Activated T-helper 2 cell treated with anti-CD3 and anti-CD28 coated beads, Interferon-gamma antibody, Interleukin-2, Interleukin-4, amounts not matched to agents 10 μg/mL and 5 μg/mL and 100 μg/mL, durations not matched to agents 14 hours and 24 hours and 36 hours (primary cell): Measurements from ENCODE around the gene ERC2. TPM values are rescaled to one million over a fixed set of nuclear protein-coding genes. Genes with fewer than 3 reads are reported as not detected.

Source experiments
- DNase-seq: peaks from one replicate; pipeline ENCODE4 v3.0.0; 2021; ENCODE audit warnings: low spot score
- H3K27ac Mint-ChIP-seq: one replicate; pipeline ENCODE4 v1.8.0; 2021; ENCODE audit warnings: mixed read lengths
- H3K27me3 Mint-ChIP-seq: one replicate; pipeline ENCODE4 v1.8.0; 2021; ENCODE audit warnings: low read depth, mixed read lengths
- H3K36me3 Mint-ChIP-seq: one replicate; pipeline ENCODE4 v1.8.0; 2021; ENCODE audit warnings: low read depth, mixed read lengths
- H3K4me1 Mint-ChIP-seq: one replicate; pipeline ENCODE4 v1.8.0; 2021; ENCODE audit warnings: low read depth, mixed read lengths
- H3K4me3 Mint-ChIP-seq: one replicate; pipeline ENCODE4 v1.8.0; 2021; ENCODE audit warnings: low read depth, mild to moderate bottlenecking, moderate library complexity, mixed read lengths
- H3K9me3 Mint-ChIP-seq: one replicate; pipeline ENCODE4 v1.8.0; 2021; ENCODE audit warnings: mixed read lengths
- intact Hi-C: fragments of 100-400 bp; cut with micrococcal nuclease; formaldehyde crosslinking; loops from one replicate; pipeline ENCODE4 v1.15.1; 2023
- total RNA-seq: library from RNA; stranded (reverse); gene quantifications from 2 replicates; pipeline ENCODE4 v1.2.3, GENCODE V29; 2022

Gene ERC2
- total RNA-seq, 1 donor from 2014 or later = 0.09 TPM

GRCh38 chr3:56126632-56127031 lies 341.6 kb downstream of the ERC2 start:
- Mint-ChIP-seq H3K4me1 (peaks cover 5% of the 10 kb centered on the region), H3K9me3 (no peaks in the 10 kb centered on the region), H3K4me3 (no peak overlapping the region), H3K27me3 (peaks cover 13% of the 10 kb centered on the region), H3K27ac (no peak overlapping the region), H3K36me3 (no peaks in the 10 kb centered on the region)
- intact Hi-C loops = no loop called here
- DNase-seq = no peak

- no peak overlapping the region for H3K4me3 Mint-ChIP-seq
- peaks cover 3% of the 10 kb centered on the region for H3K4me1 Mint-ChIP-seq
- intact Hi-C loops = no loop called here
- peaks cover 13% of the 10 kb centered on the region for H3K27me3 Mint-ChIP-seq
- no peak overlapping the region for H3K27ac Mint-ChIP-seq
- no peaks in the 10 kb centered on the region for H3K9me3 Mint-ChIP-seq
- no peaks in the 10 kb centered on the region for H3K36me3 Mint-ChIP-seq
- DNase-seq = no peak
These were observed 342.8 kb downstream of the ERC2 start for GRCh38 chr3:56125358-56126005.

DNA sequence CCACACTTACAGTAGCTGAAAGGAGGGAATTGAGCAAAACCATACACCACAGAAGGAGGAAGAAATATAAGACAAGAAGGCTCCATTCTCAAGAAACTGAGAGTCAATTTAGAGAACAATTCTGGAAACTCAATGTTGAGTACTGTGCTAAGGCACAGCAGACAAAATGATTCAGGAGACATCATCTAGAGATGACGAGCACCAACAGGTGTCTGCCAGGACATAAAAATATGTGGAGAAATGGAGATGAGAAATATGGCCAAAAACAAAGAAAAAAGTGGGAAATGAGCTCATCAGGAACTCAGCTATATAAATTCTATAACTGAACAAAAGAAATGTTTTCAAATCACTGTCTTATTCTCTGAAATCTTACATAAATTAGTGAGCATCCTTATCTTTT lies 343.7 kb downstream of the ERC2 start:
- Mint-ChIP-seq H3K9me3 (no peaks in the 10 kb centered on the region), H3K27ac (no peak overlapping the region), H3K36me3 (no peaks in the 10 kb centered on the region), H3K27me3 (peaks cover 9% of the 10 kb centered on the region), H3K4me3 (no peak overlapping the region), H3K4me1 (no peaks in the 10 kb centered on the region)
- intact Hi-C loops = no loop called here
- DNase-seq = no peak

DNA sequence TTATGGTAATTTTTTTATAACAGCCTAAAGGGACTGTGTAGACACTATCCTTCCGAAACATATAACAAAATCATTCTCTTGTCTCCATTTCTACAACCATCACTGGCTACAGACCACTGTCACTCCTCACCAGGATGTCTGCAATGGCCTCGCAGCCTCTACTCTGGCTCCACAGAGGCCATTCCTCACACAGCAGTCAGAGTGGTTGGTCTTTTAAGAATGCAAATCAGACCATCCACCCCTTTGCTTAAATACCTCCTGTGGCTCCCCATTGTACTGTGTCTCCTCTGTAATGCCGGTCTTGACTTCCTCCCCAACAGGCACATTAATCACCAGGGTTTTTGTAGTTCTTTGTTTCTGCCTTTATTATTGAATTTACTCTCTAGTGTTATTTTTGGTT lies 344.8 kb downstream of the ERC2 start:
- Mint-ChIP-seq H3K27ac (no peak overlapping the region), H3K27me3 (peaks cover 9% of the 10 kb centered on the region), H3K4me3 (no peak overlapping the region), H3K9me3 (no peaks in the 10 kb centered on the region), H3K36me3 (no peaks in the 10 kb centered on the region), H3K4me1 (no peaks in the 10 kb centered on the region)
- intact Hi-C loops = no loop called here
- DNase-seq = no peak

DNA sequence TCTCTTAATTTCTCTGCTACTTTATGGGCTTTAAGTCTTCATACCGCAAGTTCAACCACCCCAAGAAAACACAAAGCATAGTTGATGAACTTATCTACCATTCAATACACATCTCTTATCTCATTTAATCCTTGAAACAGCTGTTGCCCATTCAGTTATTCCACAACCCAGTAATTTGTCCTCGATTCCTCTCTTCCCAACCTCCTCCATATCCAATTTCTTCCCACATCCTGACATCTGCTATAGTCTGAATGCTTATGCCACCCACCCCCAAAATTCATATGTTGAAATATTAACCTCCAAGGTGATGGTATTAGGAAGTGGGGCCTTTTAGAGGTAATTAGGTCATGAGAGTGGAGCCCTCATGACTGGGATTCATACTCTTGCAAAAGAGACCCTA lies 345.4 kb downstream of the ERC2 start:
- Mint-ChIP-seq H3K4me3 (no peak overlapping the region), H3K4me1 (no peaks in the 10 kb centered on the region), H3K27ac (no peak overlapping the region), H3K27me3 (peaks cover 8% of the 10 kb centered on the region), H3K36me3 (no peaks in the 10 kb centered on the region), H3K9me3 (no peaks in the 10 kb centered on the region)
- intact Hi-C loops = no loop called here
- no peak for DNase-seq

DNA sequence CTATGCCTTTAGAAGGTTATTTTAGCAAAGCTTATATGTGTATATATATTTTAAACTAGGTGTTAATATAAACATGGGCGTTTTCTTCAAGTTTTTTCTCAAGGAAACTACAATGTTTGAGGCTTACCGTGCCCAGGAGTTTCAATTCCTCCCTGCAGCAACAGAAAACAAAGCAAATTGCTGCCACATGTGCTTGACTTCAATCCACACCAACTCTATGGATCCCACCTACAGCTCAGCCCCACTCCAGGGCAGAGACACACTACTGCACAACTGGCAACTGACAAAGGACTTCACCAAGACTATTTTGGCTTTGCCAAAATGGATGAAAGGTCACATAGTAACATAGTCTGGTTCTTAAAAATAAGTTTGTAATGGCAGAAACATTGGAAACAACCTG lies 346.6 kb downstream of the ERC2 start:
- Mint-ChIP-seq H3K27ac (no peak overlapping the region), H3K27me3 (peaks cover 5% of the 10 kb centered on the region), H3K4me3 (no peak overlapping the region), H3K36me3 (no peaks in the 10 kb centered on the region), H3K9me3 (no peaks in the 10 kb centered on the region), H3K4me1 (no peaks in the 10 kb centered on the region)
- no peak for DNase-seq
- intact Hi-C loops = no loop called here

- Mint-ChIP-seq H3K27me3 (peaks cover 3% of the 10 kb centered on the region), H3K27ac (no peak overlapping the region), H3K36me3 (no peaks in the 10 kb centered on the region), H3K9me3 (peaks cover 4% of the 10 kb centered on the region), H3K4me1 (no peaks in the 10 kb centered on the region), H3K4me3 (no peak overlapping the region)
- no peak for DNase-seq
- intact Hi-C loops = no loop called here
These were observed 348.5 kb downstream of the ERC2 start for GRCh38 chr3:56119575-56120349.

GRCh38 chr3:56118968-56119367 lies 349.3 kb downstream of the ERC2 start:
- no peak for DNase-seq
- intact Hi-C loops = no loop called here
- Mint-ChIP-seq H3K9me3 (peaks cover 4% of the 10 kb centered on the region), H3K36me3 (no peaks in the 10 kb centered on the region), H3K27me3 (peaks cover 3% of the 10 kb centered on the region), H3K4me1 (no peaks in the 10 kb centered on the region), H3K4me3 (no peak overlapping the region), H3K27ac (no peak overlapping the region)

DNA sequence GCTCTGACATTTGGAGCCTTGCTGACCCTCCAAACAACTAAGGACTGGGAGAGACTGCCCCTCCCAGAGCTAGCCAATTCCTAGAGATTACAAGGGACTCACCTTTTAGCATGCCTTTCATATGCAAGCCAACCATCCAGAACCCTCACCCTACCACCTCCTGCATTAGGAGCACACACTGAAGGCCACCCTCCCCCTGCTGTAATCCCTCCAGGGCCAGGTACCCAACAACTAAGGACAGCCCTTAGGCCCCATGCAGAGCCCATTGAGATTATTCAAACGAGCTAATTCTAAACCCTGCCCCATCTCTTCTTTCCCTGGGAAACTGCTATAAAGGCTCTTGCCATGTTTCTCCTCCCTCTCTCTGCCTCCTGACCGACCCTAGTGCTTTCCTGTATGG lies 352.6 kb downstream of the ERC2 start:
- H3K4me3 Mint-ChIP-seq = no peak overlapping the region
- H3K9me3 Mint-ChIP-seq = peaks cover 4% of the 10 kb centered on the region
- H3K4me1 Mint-ChIP-seq = no peaks in the 10 kb centered on the region
- H3K27ac Mint-ChIP-seq = no peak overlapping the region
- intact Hi-C loops = no loop called here
- no peaks in the 10 kb centered on the region for H3K27me3 Mint-ChIP-seq
- H3K36me3 Mint-ChIP-seq = no peaks in the 10 kb centered on the region
- no peak for DNase-seq

DNA sequence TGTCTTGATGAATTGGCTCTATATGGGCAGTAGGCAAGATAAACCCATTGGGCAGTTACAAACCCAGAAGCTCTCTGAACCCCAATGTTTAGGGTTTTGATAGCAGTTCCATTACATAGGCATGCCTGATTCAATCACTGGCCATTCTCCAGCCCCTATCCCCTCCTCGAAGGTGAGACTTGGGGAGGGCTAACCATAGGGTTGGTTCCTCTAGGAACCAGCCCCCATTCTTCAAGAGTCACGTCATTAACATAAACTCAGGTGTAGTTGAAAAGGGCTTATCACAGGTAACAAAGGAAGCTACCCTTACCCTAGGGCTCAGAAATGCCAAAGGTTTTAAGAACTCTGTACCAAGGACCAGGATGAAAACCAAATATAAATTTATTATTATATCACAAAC lies 353.1 kb downstream of the ERC2 start:
- H3K27me3 Mint-ChIP-seq = no peaks in the 10 kb centered on the region
- peaks cover 4% of the 10 kb centered on the region for H3K9me3 Mint-ChIP-seq
- no peak for DNase-seq
- no peak overlapping the region for H3K4me3 Mint-ChIP-seq
- H3K27ac Mint-ChIP-seq = no peak overlapping the region
- H3K36me3 Mint-ChIP-seq = no peaks in the 10 kb centered on the region
- H3K4me1 Mint-ChIP-seq = no peaks in the 10 kb centered on the region
- intact Hi-C loops = no loop called here

DNA sequence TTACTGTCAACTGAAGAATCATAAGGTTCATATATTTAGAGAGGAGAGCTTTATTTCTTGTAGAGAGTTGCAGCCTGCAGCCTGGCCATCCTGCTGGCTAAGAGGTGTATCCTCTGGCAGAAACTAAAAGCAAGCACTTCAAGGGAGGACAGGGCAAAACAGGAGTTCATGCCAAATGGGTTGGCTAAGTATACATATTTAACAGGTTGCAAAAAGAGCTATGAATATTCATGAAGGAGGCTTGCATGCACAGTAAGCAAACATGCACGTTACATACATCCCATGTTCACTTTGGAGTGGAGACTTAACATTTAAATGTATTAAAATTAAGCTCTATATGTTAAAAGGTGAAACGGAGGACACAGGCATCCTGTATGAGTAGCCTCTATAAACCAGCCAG lies 354.4 kb downstream of the ERC2 start:
- Mint-ChIP-seq H3K36me3 (no peaks in the 10 kb centered on the region), H3K27ac (no peak overlapping the region), H3K4me3 (no peak overlapping the region), H3K27me3 (no peaks in the 10 kb centered on the region), H3K9me3 (peaks cover 4% of the 10 kb centered on the region), H3K4me1 (no peaks in the 10 kb centered on the region)
- intact Hi-C loops = no loop called here
- DNase-seq = no peak

DNA sequence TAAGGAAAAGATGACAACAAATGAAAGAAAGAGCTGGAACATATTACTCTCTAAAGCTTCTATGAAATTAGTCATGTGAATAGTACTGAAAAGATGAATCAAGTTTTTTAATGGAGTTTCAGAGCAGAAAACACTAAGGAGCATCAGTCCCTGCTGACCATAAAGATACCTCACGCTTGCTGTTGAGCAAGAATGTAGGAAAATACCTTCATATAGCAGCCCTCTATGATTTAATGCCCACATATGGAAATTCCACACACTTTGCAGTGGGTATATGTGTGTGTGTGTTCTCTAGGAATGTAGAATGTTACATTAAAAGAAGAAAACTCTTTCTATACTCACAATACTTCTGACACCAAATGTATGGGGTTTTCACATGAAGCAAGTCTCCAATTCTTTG lies 355.0 kb downstream of the ERC2 start:
- H3K27ac Mint-ChIP-seq = no peak overlapping the region
- intact Hi-C loops = no loop called here
- no peaks in the 10 kb centered on the region for H3K4me1 Mint-ChIP-seq
- no peak overlapping the region for H3K4me3 Mint-ChIP-seq
- no peaks in the 10 kb centered on the region for H3K36me3 Mint-ChIP-seq
- H3K9me3 Mint-ChIP-seq = peaks cover 4% of the 10 kb centered on the region
- no peaks in the 10 kb centered on the region for H3K27me3 Mint-ChIP-seq
- DNase-seq = no peak

GRCh38 chr3:56111606-56112304 lies 356.5 kb downstream of the ERC2 start:
- intact Hi-C loops = no loop called here
- no peak overlapping the region for H3K4me3 Mint-ChIP-seq
- H3K36me3 Mint-ChIP-seq = no peaks in the 10 kb centered on the region
- no peak overlapping the region for H3K27ac Mint-ChIP-seq
- H3K9me3 Mint-ChIP-seq = peaks cover 4% of the 10 kb centered on the region
- no peaks in the 10 kb centered on the region for H3K27me3 Mint-ChIP-seq
- no peaks in the 10 kb centered on the region for H3K4me1 Mint-ChIP-seq
- DNase-seq = no peak
